NOMO-1 (cell line): ENCODE measurements around the gene CLCN7.

ENCODE experiments used
- DNase-seq, 2 experiments: peaks; one replicate each; lab custom pipeline; 2025; ENCODE audit not compliant: unreplicated experiment in 2 of 2; lab: John Stamatoyannopoulos, UW

The CLCN7 gene

DNA sequence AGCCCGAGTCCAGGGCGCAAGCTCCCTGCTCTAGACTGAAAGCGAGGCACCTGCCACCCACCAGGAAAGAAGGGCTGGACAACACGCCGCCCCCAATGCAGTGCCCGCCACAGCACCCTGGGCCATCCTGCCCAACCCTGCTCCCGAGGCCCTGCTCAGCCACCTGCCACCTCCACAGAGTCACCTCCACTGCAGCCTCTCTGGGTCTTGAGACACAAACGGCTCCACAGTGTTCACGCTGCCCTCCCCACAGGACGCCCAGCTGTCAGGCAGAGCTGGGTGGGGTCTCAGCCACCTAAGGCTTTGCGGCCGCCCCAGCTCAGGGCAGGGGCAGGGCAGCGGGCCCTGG, 9.3 kb downstream of the CLCN7 start:
- DNase-seq: no peak

DNA sequence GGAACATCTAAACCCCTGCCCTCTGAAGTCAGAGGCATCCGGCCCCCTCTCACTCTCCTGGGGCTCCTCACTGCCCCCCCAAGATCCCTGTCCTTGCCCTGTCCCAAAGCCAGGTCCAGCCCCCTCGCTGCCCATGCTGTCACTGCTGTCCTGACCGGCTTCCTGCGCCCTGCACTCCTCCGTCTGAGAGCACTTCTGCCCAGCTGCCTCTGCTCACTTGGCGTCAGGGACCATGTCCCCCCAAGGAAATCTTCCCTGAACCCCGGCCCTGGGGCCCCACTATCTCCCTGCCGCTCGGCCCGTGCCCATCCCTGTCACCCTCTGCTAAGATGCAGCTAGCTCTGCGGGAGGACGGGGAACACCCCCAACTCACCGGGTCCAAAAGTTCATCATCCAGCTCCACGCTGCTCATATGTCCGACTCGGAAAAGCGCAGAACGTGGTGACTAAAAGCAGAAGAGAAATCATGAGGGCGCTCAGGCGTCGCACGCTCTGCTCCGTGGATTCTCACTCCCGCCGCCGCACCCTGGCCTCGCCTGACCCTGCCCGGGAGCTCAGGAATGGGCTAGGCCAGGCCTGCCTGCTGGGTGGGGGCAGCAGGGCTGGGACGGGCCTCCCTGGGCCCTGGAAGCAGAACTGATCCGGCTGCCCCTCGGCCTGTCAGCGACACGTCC, 9.8 kb downstream of the CLCN7 start:
- DNase-seq: no peak

DNA sequence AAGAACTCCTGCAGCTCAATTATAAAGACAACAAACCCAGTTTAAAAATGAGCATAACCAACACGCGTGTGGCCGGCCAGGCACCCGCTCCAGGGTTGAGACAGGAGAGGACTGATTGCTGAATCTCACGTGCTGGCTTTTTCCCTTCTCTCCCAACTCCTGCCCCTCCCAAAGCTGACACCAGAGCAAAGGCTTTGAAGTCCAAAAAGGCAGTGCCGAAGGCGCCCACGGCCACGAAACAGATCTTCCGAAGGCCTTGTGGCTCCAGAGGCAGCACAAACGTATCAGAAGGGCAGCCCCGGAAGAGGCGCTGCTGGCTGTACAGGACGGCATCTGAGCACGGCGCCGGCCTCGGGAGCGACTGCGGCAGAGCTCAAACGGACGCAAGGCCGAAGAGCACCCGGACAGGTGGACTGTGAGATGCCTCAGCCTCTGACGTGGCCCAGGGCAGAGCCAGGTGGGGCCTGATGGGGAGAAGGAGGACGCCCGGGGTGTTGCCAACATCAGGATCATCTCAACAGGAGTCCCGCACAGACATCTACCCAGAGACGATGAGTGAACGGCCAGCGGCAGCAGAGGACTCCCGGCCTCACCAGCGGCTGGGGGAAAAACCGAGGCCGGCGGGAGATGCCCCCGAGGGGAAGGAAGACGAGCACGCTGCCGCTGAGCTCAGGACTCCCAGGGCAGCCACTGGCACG, 10.5 kb downstream of the CLCN7 start:
- no peak for DNase-seq

DNA sequence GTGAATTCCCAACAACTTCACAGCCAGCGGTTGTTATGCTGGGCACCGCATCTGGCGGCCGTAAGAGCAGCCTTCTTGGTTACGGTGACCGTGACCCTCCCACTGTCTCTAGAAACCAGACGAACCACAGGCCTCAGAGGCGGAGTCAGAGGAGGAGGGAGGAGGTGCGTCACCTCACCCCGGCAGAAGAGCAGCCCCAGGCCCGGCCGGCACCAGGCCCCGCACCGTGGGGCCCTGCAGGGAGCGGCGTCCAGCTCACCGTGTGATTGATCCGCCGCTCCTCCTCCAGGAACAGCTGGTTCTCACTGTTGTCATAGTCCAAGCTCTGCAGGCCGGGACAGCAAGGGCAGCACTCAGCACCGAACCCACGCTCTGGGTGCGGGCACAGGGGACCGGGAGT, 13.7 kb downstream of the CLCN7 start:
- no peak for DNase-seq

DNA sequence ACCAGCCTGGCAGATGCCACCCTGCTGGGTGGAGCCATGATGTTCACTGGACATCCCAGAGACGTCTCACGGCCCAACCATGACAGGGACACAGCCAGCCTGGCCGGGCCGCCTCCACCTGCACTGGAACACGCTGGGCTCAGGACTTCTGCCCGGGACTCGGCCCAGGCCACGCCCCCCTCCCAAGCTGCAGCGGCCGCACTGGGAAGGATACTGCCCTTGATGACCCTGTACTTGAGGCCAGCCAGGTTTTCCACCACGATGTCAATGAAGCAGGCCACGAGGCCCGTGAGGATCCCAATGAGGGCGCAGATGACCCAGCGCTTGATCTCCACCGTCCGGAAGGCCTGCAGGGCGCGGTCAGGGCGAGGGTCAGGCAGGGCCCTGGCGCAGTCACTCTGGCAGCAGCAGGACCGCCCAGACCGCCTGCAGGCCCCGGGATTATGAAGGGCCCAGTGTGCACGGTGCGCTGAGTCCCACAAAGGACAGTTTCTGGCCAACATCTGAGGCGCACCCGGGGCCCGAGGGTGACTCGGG, 14.2 kb downstream of the CLCN7 start:
- no peak for DNase-seq

DNA sequence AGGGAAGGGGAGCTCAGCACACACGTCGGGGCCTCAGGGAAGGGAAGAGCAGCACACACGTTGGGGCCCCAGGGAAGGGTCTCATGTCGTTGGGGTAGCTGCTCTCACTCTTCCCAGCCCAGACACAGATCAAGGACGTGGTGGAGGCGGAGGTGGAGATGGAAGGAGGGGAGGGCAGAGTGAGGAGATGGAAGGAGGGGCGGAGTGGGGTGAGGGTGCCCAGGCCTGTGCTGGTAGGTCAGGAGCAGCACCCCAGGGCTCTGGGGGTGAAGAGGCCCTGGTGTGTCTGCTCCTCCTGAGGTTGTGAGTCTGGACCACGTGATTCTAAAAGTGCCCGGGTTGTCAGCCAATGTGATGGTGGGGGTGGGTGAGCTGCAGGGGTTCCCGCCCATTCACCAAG, 14.9 kb downstream of the CLCN7 start:
- DNase-seq: no peak

DNA sequence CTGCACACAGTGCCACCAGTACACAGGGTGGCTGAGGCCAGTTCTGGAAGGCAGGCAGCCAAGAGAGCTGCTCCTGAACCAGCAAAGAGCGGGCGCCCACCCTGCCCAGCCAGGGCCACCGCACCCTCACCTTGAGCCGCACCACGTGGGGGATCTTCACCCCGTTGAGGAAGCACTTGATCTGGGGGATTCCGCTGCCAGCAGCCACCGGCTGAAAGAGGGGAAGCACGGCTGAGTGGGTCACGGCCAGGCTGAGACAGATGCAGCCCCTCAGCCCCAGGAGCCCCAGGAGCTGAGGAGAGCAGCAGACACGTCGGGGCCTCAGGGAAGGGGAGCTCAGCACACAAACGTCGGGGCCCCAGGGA, 15.9 kb downstream of the CLCN7 start:
- DNase-seq: no peak

DNA sequence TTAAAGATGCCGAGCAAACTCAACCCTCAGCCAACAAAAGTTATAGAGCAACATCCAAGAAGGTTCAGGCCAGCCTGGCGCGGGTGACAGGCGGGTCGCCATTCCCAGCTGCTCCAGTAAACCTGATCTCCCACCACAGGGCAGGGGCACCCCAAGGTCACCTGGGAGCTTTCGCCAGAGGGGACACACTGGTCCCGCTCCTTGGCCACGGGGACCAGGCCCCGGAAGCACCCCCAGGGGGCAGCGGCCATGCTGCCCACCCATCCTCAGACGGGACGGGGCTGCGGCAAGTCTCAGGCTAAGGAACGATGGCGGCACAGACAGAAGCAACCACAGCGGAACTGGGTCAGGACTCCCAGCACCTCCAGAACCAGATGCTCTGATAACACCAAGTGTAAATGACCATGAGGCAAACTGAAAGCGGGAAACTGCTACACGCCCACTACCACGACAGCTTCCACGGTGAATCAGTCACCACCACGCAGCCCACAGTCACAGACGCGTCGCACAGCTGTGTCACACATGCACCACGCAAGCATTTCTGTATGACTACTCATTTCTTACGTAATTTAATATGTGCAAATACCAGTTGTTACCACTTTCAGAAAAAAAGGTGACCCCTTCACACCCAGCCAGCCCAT, 16.4 kb downstream of the CLCN7 start:
- DNase-seq: no peak

DNA sequence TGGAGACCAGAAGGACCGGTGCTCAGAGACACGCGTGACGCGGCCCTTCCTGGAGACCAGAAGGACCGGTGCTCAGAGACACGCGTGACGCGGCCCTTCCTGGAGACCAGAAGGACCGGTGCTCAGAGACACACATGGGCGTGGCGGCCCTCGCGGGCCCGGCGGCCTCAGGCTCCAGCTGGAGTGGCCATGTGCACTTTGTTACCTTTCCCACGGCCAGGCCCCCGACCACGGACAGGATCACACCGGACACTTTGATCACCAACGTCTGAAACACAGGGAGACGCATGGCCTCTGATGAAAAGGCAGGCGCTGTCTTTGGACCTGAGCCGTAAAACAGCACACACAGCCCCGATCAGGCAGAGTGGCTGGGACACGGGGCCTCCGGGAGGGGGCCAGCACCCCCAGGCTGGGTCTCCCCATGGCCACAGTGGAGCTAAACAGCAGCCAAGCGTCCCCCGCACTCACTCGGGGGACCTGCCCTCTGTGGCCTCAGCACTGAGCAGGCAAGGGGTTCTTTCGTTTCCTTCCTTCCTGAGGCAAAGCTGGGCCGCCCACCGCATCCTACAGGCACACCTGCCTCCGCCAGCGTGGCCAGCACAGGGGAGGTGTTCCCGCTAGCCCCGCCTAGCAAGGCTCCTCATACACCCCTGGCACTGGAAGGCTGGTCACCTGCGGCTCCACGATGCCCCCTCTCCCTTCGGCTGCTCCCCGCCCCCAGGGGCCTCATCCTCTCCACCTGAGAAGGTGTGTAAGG, 17.2 kb downstream of the CLCN7 start:
- DNase-seq: no peak

DNA sequence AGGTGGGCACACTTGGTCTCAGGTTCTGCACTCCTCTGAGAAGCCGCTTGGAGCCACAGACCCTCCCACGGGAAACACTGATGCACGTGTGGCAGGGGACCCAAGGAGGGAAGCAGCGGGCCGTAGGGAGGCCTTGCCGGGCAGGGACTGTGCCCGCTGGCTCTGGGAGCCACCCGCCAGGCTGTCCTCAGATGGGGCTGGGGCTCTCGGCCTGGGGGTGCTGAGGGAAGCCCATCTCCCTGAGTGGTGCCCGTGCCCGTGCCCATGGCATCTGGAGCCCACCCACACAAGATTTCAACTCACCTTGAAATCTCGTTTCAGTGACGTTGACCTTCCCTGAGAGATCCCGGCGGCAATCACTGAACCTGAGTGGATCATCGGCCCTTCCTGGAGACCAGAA, 17.9 kb downstream of the CLCN7 start:
- no peak for DNase-seq

DNA sequence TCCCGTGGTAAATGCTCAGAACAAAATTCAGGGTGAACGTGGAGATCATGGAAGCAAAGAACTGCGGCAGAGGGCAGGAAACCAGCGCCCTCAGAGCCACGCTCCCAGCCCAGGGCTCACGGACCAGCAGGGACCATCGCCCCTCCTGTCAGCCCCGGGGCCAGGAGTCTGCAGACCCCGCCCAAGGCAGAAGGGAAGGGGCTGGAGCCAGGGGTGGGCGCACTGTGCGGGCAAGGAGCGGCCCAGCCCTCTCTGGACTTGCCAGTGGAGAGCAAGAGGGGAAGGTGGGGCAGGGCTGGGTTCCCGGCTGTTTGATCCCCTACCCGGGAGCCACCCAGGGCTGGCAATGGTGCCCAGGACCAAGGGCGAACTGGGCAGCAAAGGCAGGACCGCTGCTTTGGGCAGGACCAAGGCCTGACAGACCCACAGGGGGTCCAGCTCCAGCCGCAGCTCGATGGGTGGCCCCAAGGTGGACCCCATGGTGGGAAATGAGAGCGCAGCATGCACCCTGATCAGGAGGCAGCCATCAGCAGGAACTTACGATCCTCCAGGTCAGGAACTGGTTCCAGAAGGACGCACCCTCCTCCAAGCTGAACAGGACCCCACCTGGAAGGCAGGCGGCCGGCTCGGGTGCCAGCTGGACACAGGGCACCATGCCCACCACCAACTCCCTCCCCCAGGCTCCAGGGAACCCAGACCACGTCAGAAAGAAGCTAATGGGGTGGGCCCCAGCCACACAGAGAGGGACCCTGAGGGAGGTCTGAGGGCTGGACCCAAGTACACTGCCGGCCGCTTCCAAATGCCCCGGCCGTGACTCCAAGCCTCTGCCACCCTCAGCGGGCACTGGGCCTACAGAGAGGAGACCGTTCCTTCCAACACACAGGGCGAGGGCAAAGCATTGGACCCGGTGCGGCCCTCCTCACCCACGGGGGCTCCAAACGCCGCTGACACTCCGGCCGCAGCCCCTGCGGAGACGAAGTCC, 19.3 kb downstream of the CLCN7 start:
- no peak for DNase-seq

DNA sequence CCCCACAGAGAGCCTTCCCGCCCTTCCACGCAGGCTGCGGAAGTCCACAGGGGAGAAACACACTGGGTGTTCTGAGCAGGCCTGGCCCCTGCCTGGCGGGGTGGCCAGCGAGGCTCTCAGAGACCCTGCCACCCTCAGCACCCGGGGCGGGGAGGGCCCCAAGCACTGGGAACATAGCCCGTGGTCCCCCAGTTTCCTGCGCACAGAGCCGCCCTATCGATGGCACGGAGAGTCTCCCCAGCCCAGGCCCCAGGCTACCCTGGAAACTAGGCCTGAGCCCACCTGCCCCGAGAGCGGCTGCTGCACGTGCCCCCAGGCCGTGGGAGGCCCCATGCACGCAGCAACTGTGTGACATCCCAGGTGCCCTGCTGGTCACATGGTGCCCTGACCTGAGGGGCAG, 20.3 kb downstream of the CLCN7 start:
- no peak for DNase-seq

DNA sequence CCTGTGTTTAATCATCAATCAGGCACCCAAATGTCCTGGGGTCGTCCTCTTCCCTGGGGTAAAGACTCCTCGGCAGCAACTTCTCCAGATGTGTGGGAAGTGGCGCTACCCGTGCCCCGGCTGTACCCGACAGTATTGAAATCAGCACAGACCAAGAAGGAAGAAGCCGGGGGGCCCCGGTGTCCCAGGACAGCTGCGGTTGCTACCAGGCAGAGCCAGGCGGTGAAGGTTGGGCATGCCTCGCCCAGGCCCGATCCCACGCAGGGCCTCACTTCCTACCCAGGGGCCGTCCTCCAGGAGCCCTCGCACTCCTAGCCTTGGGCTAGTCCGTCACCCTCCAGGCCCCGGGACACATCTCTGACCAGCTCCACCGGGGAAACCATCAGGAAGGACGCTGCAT, 21.5 kb downstream of the CLCN7 start:
- no peak for DNase-seq

DNA sequence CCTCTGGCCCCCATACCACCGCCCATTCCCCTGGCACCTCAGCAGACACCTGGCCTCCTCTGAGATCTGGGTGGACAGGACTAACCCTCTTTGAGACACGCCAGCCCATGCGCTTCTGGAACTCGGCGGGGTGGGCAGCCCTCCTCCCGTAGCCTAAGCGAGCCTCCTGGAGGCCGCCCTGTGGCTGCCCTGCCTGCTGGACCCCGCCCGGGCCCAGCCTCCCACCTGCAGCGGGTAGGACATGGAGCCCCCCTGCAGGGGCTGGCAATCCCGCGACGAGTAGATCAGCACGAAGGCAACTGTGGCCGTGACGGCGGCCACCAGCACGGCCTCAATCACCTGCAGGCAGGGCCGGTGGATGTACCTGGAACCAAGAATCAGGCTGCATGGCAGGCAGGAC, 22.3 kb downstream of the CLCN7 start:
- DNase-seq: no peak

DNA sequence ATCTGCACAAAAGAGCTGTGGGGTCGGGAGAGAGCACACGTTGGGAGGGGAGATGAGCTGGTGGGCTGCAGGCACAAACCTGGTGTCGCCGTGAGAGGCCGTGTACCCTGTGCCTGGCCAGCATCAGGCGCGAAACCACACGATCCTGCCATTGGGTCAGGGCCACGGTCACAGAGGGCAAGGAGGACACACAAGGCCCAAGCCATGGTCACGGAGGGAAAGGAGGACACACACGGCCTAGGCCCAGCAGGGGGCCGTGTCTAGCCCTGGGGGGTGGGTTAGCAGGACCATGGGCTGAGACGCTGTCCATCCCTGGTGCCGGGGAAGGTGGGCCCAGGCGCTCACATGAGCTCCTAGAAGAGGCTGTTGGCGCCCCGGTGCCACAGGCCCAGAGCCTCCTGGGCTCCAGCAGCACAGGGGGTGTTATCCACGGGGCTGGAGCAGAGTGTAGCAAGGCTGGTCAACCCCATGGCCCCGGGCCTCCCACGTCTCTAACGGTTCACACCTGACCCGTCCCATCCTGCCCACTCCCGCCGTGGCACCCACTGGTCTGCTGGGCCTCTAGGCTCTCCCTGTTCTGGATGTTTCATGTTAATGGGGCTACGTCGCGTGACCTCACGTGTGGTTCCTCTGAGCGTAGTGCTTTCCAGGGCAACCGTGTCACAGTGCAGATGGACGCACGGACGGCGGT, 23.0 kb downstream of the CLCN7 start:
- no peak for DNase-seq

DNA sequence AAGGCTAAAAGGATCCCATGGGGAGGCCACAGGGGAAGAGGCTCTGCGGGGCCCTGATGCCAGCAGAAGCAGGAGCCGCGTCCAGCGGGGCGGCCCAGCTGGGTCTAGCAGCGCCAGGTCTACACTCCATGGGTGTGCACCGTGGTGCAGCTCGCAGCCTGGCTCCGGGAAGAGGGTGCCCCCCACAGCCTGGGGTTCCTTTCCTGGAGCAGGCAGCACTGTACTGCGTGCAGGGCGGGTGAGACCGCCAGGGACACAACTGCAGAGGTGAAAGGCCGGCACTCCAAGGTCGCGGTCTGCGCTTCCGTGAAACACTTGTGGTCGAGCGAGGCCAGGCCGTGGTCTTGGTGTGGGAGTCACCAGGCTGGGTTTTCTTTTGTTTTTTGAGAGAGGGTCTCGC, 24.0 kb downstream of the CLCN7 start:
- DNase-seq: no peak

DNA sequence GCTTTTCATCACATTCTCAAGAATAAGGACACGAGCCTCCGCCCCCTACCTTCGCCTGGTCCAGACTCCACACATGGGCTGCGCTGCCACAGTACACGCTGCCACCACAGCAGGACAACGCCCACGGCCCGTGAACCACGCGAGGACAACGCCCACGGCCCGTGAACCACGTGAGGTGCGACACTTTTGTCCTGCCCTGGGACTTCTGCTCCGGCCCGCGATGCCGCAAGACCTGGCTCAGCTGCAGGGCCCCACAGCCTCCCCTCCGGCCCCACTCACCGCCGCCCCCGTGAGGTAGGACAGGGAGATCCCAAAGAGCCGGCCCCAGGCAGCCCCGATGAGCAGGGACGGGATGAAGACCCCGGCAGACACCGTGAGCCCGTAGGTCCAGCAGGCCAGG, 24.6 kb downstream of the CLCN7 start:
- DNase-seq: no peak

DNA sequence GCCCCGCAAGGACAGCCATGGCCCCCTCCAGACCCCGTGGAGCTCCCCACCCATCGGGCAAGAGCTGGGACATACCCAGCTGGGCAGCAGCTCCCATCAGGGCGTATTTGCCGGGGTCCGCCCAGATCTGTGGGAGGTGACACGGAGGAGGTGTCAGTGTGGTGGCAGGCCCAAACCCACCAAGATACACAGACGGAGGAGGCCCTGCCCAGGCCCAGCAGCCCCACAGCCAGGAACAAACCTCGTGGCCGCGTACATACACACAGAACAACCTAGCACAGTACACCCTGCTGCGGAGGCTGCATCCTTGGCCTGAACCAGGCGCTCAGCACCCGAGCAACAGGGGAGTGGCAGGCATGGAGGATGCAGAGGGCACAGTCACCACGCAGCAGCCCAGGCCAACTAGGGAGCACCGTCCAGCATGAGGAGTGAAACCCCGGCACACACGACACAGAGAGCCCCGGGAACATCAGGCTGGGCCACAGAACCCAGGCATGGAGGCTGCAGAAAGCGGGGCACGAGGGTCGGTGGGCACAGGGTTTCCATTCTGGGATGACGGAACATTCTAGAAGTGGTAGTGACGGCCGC, 25.5 kb downstream of the CLCN7 start:
- DNase-seq: no peak

DNA sequence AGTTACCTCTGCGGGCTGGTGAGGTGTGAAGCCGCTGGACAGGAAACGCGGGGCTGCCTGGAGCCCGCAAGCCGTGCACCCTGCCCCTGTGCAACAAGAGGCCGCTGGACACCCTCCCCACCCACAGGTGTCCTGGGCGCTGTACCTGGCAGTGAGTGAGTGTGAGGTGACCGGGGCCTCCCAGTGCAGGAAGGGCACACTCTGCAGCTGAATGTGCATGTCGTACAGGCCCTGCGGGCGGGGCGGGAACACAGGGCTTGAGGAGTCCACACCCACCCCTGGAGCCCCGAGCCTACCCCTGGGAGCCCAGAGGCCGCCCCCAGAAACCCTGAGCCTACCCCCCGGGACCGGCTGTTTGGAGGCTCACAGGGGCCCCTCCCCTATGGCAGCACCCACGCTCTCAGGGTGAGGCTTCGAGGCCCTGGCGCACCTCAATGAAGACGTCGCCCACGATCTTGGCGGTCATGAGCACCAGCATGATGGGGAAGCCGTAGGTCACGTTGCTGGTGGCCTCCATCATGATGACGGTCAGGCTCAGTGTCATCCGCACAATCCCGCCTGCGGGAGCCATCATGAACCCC, 26.2 kb downstream of the CLCN7 start:
- DNase-seq: no peak
